Neural progenitor cell (in vitro differentiated cells): ENCODE results near the gene PHKG2.

ENCODE experiments used
- CTCF ChIP-seq: fragments of 200-600 bp; sonication (generic); IDR thresholded peaks from 2 replicates; pipeline ENCODE4 v1.5.1; 2017; ENCODE audit warnings: antibody characterized with exemption, mild to moderate bottlenecking
- EZH2 ChIP-seq: fragments of 200-600 bp; sonication (generic); IDR thresholded peaks from 2 replicates; pipeline ENCODE4 v1.6.1; 2017; ENCODE audit warnings: antibody characterized with exemption, mild to moderate bottlenecking, moderate library complexity

- no peak for TF ChIP-seq CTCF
- no peak for TF ChIP-seq EZH2
These were observed 35.3 kb downstream of the PHKG2 start for GRCh38 chr16:30783280-30784109.
